ENCODE results near the gene HK3.

The HK3 gene

DNA sequence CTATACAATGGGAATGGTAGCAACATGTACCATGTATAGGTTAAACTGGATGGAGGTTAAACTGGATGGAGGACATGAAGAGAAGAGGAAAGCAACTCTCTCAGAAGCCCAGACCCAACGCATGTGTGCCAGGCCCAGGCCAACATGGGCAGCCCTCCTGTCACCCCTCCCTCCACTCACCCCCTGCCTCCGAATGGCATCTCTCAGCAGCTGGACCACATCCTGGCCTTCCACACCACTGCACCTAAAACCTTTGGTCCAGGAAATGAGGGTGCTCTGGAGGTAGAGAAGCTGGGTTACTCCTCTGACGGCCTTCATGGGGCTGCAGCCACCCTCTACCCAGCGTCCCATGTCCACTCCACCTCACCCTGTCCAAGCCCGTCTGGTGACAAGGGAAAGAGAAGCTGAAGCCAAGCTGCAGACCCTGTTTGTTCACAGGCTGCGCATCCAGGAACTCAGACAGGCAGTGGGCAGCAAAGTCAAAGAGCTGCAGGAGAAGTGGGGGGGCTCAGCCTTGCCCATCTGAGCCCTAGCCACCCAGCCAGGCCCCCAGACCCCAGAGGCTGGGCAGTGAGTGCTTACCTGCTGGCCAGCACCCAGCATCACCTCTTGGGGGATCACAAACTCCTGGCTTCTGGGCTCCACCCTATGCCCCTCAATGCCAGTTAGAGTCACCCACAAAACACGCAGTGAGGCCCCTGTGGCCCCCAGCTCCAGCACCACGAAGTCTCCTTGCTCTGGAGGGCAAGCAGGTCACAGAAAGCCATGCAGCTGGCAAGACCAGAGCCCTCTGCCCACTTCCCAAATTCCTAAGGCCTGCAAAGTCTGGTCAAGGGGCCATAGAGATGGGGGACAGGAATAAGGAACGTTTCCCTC is 8.5 kb downstream of the HK3 start:
- Histone ChIP-seq H3K27me3 (ENCODE audit: low read depth, low read length) (no peaks in the 10 kb centered on the region), H3K36me3 (replicated peaks; ENCODE audit: low read depth, low read length) (no peaks in the 10 kb centered on the region), H2AFZ (ENCODE audit: low read depth, low read length) (no peak overlapping the region), H3K9me3 (ENCODE audit: insufficient read depth, low read length) (no peaks in the 10 kb centered on the region), H3K27ac (ENCODE audit: low read length) (no peak overlapping the region), H4K20me1 (ENCODE audit: insufficient read depth, low read length) (no peaks in the 10 kb centered on the region), H3K4me1 (ENCODE audit: low read length) (no peaks in the 10 kb centered on the region), H3K4me2 (ENCODE audit: low read length) (no peak overlapping the region), H3K4me3 (ENCODE audit: low read length) (no peak overlapping the region), H3K79me2 (ENCODE audit: low read length) (no peaks in the 10 kb centered on the region), H3K9ac (ENCODE audit: low read length) (no peak overlapping the region)
- TF ChIP-seq, protein P1, sequence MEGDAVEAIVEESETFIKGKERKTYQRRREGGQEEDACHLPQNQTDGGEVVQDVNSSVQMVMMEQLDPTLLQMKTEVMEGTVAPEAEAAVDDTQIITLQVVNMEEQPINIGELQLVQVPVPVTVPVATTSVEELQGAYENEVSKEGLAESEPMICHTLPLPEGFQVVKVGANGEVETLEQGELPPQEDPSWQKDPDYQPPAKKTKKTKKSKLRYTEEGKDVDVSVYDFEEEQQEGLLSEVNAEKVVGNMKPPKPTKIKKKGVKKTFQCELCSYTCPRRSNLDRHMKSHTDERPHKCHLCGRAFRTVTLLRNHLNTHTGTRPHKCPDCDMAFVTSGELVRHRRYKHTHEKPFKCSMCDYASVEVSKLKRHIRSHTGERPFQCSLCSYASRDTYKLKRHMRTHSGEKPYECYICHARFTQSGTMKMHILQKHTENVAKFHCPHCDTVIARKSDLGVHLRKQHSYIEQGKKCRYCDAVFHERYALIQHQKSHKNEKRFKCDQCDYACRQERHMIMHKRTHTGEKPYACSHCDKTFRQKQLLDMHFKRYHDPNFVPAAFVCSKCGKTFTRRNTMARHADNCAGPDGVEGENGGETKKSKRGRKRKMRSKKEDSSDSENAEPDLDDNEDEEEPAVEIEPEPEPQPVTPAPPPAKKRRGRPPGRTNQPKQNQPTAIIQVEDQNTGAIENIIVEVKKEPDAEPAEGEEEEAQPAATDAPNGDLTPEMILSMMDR (IDR thresholded peaks at IDR 0.05; ENCODE audit: low read depth, low read length) = no peak
- TF ChIP-seq EZH2phosphoT487 (IDR thresholded peaks at IDR 0.05; ENCODE audit: low read depth) = no peak

DNA sequence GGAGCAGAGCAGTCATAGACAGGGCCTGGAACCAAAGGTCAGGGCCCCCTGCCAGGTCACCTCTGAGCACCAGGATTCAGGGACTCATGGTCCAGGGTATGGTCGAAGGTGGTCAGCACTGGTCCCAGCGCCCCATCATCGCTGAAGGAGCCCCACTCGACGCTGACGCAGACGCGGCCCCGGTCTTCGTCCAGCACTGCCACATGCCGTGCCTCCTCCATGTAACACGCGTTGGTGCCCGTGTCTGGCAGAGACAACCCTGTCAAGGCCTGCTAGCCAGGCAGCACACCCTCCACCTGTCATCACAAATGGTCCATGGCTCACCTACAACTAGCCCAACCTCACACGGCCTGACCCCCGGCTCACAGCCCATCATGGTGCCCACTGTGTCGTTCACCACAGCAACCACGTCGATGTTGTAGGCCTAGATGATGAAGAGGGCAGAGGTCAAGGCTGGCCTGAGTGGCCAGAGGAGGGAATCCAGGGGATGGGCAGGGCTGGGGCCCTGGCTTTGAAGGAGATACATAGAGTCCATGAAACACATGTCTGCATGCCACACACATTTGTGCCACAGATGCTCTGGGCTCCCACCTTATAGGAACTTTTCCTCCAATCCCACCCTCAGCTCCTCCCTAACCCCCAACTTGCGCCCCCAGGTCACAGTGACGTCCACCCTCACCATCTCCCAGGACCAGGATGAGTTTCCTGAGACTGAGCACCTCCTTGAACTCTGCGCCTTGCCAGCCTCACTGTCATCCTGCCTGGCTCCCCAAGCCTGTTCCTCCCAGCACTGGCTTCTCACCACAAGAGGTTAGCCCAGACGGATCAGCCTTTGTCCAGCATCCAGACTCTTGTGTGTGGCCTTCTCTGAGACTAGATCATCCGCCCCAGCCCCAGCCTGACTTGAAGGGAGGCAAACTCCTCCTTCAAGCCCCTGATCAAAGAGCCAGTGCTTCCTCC is 9.5 kb downstream of the HK3 start:
- TF ChIP-seq, protein P1 (IDR thresholded peaks at IDR 0.05; ENCODE audit: low read depth, low read length) = no peak
- no peak for TF ChIP-seq EZH2phosphoT487 (IDR thresholded peaks at IDR 0.05; ENCODE audit: low read depth)
- H4K20me1 ChIP-seq (ENCODE audit: insufficient read depth, low read length) = no peaks in the 10 kb centered on the region

DNA sequence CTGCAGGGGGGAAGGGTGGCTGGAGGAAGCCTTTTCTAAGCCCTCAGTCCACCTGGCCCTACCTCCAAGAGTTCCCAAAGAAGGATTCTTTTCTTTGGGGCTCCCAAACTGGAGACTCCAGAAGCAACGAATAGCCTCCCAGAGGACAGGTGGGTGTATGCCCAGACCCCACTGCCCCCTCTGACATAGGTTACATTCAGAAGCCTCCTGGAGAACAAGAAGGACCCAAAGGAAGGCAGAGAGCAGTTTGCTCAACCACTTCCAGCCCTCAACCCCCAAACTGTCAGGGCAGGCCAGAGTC is 10.3 kb downstream of the HK3 start:
- H3K9ac ChIP-seq (ENCODE audit: low read length) = no peak overlapping the region
- TF ChIP-seq, protein P1 (IDR thresholded peaks at IDR 0.05; ENCODE audit: low read depth, low read length) = no peak
- TF ChIP-seq EZH2phosphoT487 (IDR thresholded peaks at IDR 0.05; ENCODE audit: low read depth) = no peak

More for the DNA sequence above, 9.5 kb downstream of the HK3 start:
- no peaks in the 10 kb centered on the region for H3K36me3 ChIP-seq (replicated peaks; ENCODE audit: low read depth, low read length)
- no peak overlapping the region for H3K4me2 ChIP-seq (ENCODE audit: low read length)
- H3K4me1 ChIP-seq (ENCODE audit: low read length) = peaks cover 3% of the 10 kb centered on the region; the same call in 1 of the 2 replicates
- H3K27ac ChIP-seq (ENCODE audit: low read length) = no peak overlapping the region
- no peak overlapping the region for H3K4me3 ChIP-seq (ENCODE audit: low read length)
- H2AFZ ChIP-seq (ENCODE audit: low read depth, low read length) = no peak overlapping the region
- H3K9ac ChIP-seq (ENCODE audit: low read length) = no peak overlapping the region
- H3K79me2 ChIP-seq (ENCODE audit: low read length) = no peaks in the 10 kb centered on the region
- no peaks in the 10 kb centered on the region for H3K27me3 ChIP-seq (ENCODE audit: low read depth, low read length)
- no peaks in the 10 kb centered on the region for H3K9me3 ChIP-seq (ENCODE audit: insufficient read depth, low read length)

More for the DNA sequence above, 10.3 kb downstream of the HK3 start:
- H3K27me3 ChIP-seq (ENCODE audit: low read depth, low read length) = no peaks in the 10 kb centered on the region
- no peak overlapping the region for H2AFZ ChIP-seq (ENCODE audit: low read depth, low read length)
- peaks cover 3% of the 10 kb centered on the region; the same call in 1 of the 2 replicates for H3K4me1 ChIP-seq (ENCODE audit: low read length)
- no peaks in the 10 kb centered on the region for H4K20me1 ChIP-seq (ENCODE audit: insufficient read depth, low read length)
- H3K4me2 ChIP-seq (ENCODE audit: low read length) = no peak overlapping the region
- H3K79me2 ChIP-seq (ENCODE audit: low read length) = no peaks in the 10 kb centered on the region
- no peaks in the 10 kb centered on the region for H3K36me3 ChIP-seq (replicated peaks; ENCODE audit: low read depth, low read length)
- H3K9me3 ChIP-seq (ENCODE audit: insufficient read depth, low read length) = no peaks in the 10 kb centered on the region
- no peak overlapping the region for H3K27ac ChIP-seq (ENCODE audit: low read length)
- H3K4me3 ChIP-seq (ENCODE audit: low read length) = no peak overlapping the region

All from OCI-LY3 (cell line).